GM10266 (cell line): ENCODE measurements around the gene TM2D3.

Experiments
- DNase-seq: peaks from one replicate; pipeline ENCODE4 v3.0.0; 2012; ENCODE audit errors: extremely low spot score
- CTCF ChIP-seq: IDR thresholded peaks from 2 replicates; pipeline ENCODE4 v1.5.1; 2012; ENCODE audit warnings: mild to moderate bottlenecking, low read depth; ENCODE audit not compliant: control insufficient read depth, insufficient read depth; ENCODE audit errors: missing control alignments

Gene TM2D3

GRCh38 chr15:101675015-101675414 lies 22.8 kb upstream of the TM2D3 start:
- no peak for TF ChIP-seq CTCF
- DNase-seq = no peak

- no peak for TF ChIP-seq CTCF
- DNase-seq = no peak
These were observed 20.1 kb upstream of the TM2D3 start for GRCh38 chr15:101672298-101672697.

GRCh38 chr15:101669744-101670143 lies 17.6 kb upstream of the TM2D3 start:
- no peak for DNase-seq
- no peak for TF ChIP-seq CTCF

GRCh38 chr15:101667881-101668280 lies 15.7 kb upstream of the TM2D3 start:
- no peak for TF ChIP-seq CTCF
- DNase-seq = no peak

- no peak for TF ChIP-seq CTCF
- no peak for DNase-seq
These were observed 12.2 kb upstream of the TM2D3 start for GRCh38 chr15:101664303-101664913.

GRCh38 chr15:101662203-101662602 lies 10.0 kb upstream of the TM2D3 start:
- no peak for DNase-seq
- no peak for TF ChIP-seq CTCF

- TF ChIP-seq CTCF = no peak
- no peak for DNase-seq
These were observed 7.8 kb upstream of the TM2D3 start for GRCh38 chr15:101660005-101660404.
